ENCODE measurements around the gene TSHZ2.

TSHZ2 gene

GRCh38 chr20:53447316-53447715 is 475.2 kb downstream of the TSHZ2 start:
- TF ChIP-seq ZFX (IDR thresholded peaks at IDR 0.05): no peak
- TF ChIP-seq CTCF (conservative IDR thresholded peaks at IDR 0.05): no peak
- no peak overlapping the region for H3K27ac ChIP-seq

GRCh38 chr20:53448426-53448825 is 476.3 kb downstream of the TSHZ2 start:
- H3K27ac ChIP-seq: no peak overlapping the region
- no peak for TF ChIP-seq ZFX (IDR thresholded peaks at IDR 0.05)
- TF ChIP-seq CTCF (conservative IDR thresholded peaks at IDR 0.05): no peak

- no peak for TF ChIP-seq CTCF (conservative IDR thresholded peaks at IDR 0.05)
- TF ChIP-seq ZFX (IDR thresholded peaks at IDR 0.05): no peak
- H3K27ac ChIP-seq: no peak overlapping the region
Observed at GRCh38 chr20:53448875-53449274, 476.7 kb downstream of the TSHZ2 start.

- no peak for TF ChIP-seq ZFX (IDR thresholded peaks at IDR 0.05)
- TF ChIP-seq CTCF (conservative IDR thresholded peaks at IDR 0.05): no peak
- H3K27ac ChIP-seq: no peak overlapping the region
Observed at GRCh38 chr20:53453076-53453475, 480.9 kb downstream of the TSHZ2 start.

- TF ChIP-seq CTCF (conservative IDR thresholded peaks at IDR 0.05): no peak
- no peak overlapping the region for H3K27ac ChIP-seq
Observed at GRCh38 chr20:53454675-53455276, 482.6 kb downstream of the TSHZ2 start.

GRCh38 chr20:53463101-53463972 is 491.2 kb downstream of the TSHZ2 start:
- TF ChIP-seq CTCF (conservative IDR thresholded peaks at IDR 0.05) (no peak), ZFX (IDR thresholded peaks at IDR 0.05) (no peak)

GRCh38 chr20:53466279-53466678 is 494.1 kb downstream of the TSHZ2 start:
- no peak for TF ChIP-seq ZFX (IDR thresholded peaks at IDR 0.05)
- TF ChIP-seq CTCF (conservative IDR thresholded peaks at IDR 0.05): no peak
- no peak overlapping the region for H3K27ac ChIP-seq

More at GRCh38 chr20:53463101-53463972, 491.2 kb downstream of the TSHZ2 start:
- no peak overlapping the region for H3K27ac ChIP-seq

Data from C4-2B (cell line).